Uterus (tissue), 4 donors: ENCODE measurements around the gene PTK7. TPM values are rescaled to one million over a fixed set of nuclear protein-coding genes. Genes with fewer than 3 reads are reported as not detected.

Source experiments
- DNase-seq, 2 donors: peaks; one replicate each; pipeline ENCODE4 v3.0.0-alpha.2; 2019 to 2020
- H3K27ac ChIP-seq, 2 donors: fragments of 200-600 bp; sonication (generic); 1 replicate in 1 of 2; 2 replicates in 1 of 2; pipeline ENCODE4 v1.5.1; 2016 to 2018
- H3K27me3 ChIP-seq, 2 donors: fragments of 200-600 bp; sonication (generic); one replicate each; pipeline ENCODE4 v1.5.1; 2018 to 2019; ENCODE audit warnings: control low read depth in 1 of 2
- H3K36me3 ChIP-seq, 2 donors: fragments of 200-600 bp; sonication (generic); one replicate each; pipeline ENCODE4 v1.5.1; 2019; ENCODE audit warnings: control low read depth in 1 of 2
- H3K4me1 ChIP-seq, 2 donors: fragments of 200-600 bp; sonication (generic); one replicate each; pipeline ENCODE4 v1.5.1; 2018 to 2019; ENCODE audit warnings: control low read depth in 1 of 2
- H3K4me3 ChIP-seq, 2 donors: fragments of 200-600 bp; sonication (generic); 1 replicate in 1 of 2; 2 replicates in 1 of 2; pipeline ENCODE4 v1.5.1; 2018 to 2019; ENCODE audit warnings: mild to moderate bottlenecking in 1 of 2
- H3K9me3 ChIP-seq, 2 donors: fragments of 200-600 bp; sonication (generic); one replicate each; pipeline ENCODE4 v1.5.1; 2019; ENCODE audit warnings: control low read depth in 1 of 2
- POLR2A ChIP-seq, 2 donors: fragments of 450-650 bp; IDR thresholded peaks; one replicate each; pipeline ENCODE4 v1.6.1; 2016; ENCODE audit warnings: antibody characterized with exemption in 2 of 2, mild to moderate bottlenecking in 1 of 2, moderate library complexity in 1 of 2
- intact Hi-C: fragments of 100-400 bp; cut with DNase I; formaldehyde crosslinking; loops from one replicate; pipeline ENCODE4 v1.15.1; 2023; ENCODE audit warnings: low total_unique reads
- total RNA-seq, 4 donors: library from RNA; depleted of rRNA in 3 of 4; stranded (reverse); fragments of >200 nt in 3 of 4; gene quantifications; one replicate each; pipeline versions ENCODE4 v1.1.0 to v1.2.4, GENCODE V29; 2014 to 2023
- TF ChIP-seq, protein P1 (sequence below), 4 experiments: fragments of 200-600 bp in 2 of 4; fragments of 450-650 bp in 2 of 4; sonication (generic) in 2 of 4; IDR thresholded peaks; one replicate each; pipeline ENCODE4 v1.5.1; 2016 to 2019; ENCODE audit warnings: antibody characterized with exemption in 4 of 4, mild to moderate bottlenecking in 2 of 4, moderate library complexity in 1 of 4
- donor health status: DM: yes; HTN: yes; CAD: no.

Gene PTK7
- total RNA-seq, 4 donors from 2014 or later: 53.8 to 247 (median 153) TPM

GRCh38 chr6:43062818-43063217, 13.3 kb upstream of the PTK7 start:
- intact Hi-C loops: no loop called here
- H3K4me3 ChIP-seq: no peak overlapping the region
- no peaks in the 10 kb centered on the region for H3K36me3 ChIP-seq
- H3K27ac ChIP-seq: no peak overlapping the region
- H3K9me3 ChIP-seq: no peaks in the 10 kb centered on the region
- TF ChIP-seq, protein P1, sequence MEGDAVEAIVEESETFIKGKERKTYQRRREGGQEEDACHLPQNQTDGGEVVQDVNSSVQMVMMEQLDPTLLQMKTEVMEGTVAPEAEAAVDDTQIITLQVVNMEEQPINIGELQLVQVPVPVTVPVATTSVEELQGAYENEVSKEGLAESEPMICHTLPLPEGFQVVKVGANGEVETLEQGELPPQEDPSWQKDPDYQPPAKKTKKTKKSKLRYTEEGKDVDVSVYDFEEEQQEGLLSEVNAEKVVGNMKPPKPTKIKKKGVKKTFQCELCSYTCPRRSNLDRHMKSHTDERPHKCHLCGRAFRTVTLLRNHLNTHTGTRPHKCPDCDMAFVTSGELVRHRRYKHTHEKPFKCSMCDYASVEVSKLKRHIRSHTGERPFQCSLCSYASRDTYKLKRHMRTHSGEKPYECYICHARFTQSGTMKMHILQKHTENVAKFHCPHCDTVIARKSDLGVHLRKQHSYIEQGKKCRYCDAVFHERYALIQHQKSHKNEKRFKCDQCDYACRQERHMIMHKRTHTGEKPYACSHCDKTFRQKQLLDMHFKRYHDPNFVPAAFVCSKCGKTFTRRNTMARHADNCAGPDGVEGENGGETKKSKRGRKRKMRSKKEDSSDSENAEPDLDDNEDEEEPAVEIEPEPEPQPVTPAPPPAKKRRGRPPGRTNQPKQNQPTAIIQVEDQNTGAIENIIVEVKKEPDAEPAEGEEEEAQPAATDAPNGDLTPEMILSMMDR (IDR thresholded peaks at IDR 0.05): no peak
- TF ChIP-seq POLR2A (IDR thresholded peaks at IDR 0.05): no peak
- DNase-seq: no peak
- peaks cover 9 to 10% of the 10 kb centered on the region in 2 donors for H3K4me1 ChIP-seq
- no peaks in the 10 kb centered on the region for H3K27me3 ChIP-seq

DNA sequence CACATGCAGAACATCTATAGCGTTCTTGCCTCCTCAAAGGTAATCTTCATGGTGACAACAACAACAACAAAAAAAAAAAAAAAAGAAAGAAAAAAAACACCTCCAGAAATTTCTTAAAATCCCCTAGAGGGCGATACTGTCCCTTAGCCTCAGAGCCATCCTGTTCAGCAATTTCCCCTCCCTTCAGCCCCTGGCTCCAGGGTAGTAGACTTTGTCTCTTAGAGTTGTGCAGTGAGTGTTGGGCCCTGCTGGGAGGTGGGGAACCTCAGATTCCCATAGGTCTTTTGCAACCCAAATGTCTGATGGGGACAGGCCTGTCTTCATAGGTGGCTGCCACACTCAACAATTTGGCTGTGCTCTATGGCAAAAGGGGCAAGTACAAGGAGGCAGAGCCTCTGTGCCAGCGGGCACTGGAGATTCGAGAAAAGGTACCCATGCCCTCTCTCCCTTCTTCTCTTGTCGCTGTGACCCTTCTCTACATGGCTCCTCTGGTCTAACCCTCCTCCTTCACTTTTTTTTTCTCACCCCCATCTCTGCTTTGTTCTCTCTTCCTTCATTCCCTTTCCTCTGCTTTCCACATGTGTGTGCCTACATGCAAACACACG, 6.0 kb upstream of the PTK7 start:
- DNase-seq: peak in 1 of 2 donors; percentile 46
- Histone ChIP-seq H3K36me3 (no peaks in the 10 kb centered on the region), H3K4me3 (no peak overlapping the region), H3K27ac (peak overlapping the region; percentile 55 to 94), H3K9me3 (no peaks in the 10 kb centered on the region), H3K27me3 (no peaks in the 10 kb centered on the region), H3K4me1 (peaks cover 0 to 4% of the 10 kb centered on the region in 2 donors)
- TF ChIP-seq, protein P1 (IDR thresholded peaks at IDR 0.05): peak; percentile 45 to 70 (median 58)
- no peak for TF ChIP-seq POLR2A (IDR thresholded peaks at IDR 0.05)
- intact Hi-C loops: loop anchor here (10.0 kb wide), 1 partner anchor 55 kb away; no protein-coding TSS in a partner anchor

DNA sequence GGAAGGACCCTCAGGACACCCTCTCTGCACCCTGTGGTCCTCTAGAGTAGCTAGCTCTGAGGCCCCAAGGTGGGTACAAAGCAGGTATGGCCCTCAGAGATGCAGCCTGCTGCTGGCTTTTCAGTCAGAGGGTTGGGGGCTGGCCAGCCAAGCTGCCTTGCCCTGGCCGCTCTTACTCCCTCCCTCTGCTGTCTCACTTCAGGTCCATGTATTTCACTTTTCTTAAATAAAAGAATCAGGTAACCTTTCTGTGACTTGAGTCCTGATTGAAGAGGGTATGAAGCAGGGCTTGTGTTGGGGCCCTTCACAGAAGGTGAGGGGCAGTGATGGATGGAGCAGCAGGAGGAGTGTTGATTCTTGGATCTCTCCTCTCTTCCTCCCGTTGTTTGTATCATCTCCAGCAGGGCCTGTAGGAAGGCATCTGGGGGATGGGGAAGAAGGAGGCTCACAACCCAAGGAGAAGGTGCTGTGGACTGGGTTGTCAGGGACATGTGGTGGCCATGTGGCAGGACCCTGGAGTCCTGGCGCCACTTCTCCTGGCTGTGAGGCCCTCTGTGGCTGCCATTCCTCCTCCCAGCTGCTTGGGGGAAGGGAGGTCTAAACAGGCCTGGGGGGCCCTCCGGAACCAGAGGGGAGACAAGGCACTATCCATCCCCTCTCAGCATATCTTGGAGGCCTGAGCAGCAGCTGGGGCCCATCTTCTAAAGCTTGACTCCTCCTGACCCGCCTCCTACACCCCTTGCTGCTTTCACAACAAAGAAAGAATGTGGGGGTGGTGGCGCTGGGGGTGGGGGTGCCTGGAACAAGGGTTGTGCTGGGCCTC, 1.1 kb upstream of the PTK7 start:
- H3K4me3 ChIP-seq: peak overlapping the region; percentile 69 to 80
- intact Hi-C loops: loop anchor here (10.0 kb wide), 1 partner anchor 50 kb away; no protein-coding TSS in a partner anchor

DNA sequence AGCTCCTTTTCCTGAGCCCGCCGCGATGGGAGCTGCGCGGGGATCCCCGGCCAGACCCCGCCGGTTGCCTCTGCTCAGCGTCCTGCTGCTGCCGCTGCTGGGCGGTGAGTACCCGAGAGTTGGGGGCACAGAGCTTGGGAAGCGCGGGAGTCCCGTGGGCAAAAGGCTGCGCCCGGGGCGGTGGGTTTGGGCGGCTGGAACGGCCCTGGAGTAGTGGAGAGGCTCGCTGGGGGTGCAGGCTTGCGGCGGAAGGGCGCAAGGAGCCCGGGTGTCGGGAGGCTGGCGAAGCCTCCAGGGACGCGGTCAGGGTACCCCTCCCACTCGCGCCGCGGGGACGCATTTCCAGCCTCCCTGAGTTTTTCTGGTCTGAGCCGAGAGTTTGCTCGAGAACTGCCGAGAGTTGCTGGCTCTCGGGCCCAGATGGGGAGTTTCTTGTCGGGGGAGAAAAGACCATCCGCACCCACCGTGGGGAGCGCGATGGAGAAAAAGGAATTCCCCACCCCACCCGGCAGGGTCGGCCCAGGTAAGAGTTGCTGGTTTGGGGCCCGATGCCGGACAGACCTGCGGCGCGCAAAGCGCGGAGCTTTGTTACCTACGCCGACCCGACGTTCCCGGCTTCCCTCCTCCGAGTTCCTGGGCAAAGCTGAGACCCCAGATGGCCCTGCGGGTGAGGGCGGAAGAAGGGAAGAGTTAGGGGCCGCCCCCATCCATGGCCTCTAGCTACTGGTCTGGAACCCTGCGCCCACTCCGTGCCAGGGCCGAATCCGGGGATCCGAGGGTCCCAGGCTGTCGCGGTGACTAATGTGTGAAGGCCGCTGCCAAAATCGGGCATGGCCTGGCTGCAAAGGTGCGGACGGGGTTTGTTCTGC, 584 bp downstream of the PTK7 start:
- DNase-seq: peak; percentile 47
- H3K4me1 ChIP-seq: peaks cover 0 to 4% of the 10 kb centered on the region in 2 donors
- H3K27ac ChIP-seq: peak overlapping the region; percentile 85 to 94
- no peak for TF ChIP-seq POLR2A (IDR thresholded peaks at IDR 0.05)
- TF ChIP-seq, protein P1 (IDR thresholded peaks at IDR 0.05): no peak
- peak overlapping the region; percentile 69 to 80 for H3K4me3 ChIP-seq
- intact Hi-C loops: loop anchor here (10.0 kb wide), 1 partner anchor 48 kb away; no protein-coding TSS in a partner anchor
- no peaks in the 10 kb centered on the region for H3K36me3 ChIP-seq
- H3K27me3 ChIP-seq: no peaks in the 10 kb centered on the region
- H3K9me3 ChIP-seq: no peaks in the 10 kb centered on the region

More for the DNA sequence above, 1.1 kb upstream of the PTK7 start:
- peak overlapping the region; percentile 85 to 94 for H3K27ac ChIP-seq
- H3K36me3 ChIP-seq: no peaks in the 10 kb centered on the region
- DNase-seq: peak; percentile 88 to 92
- TF ChIP-seq, protein P1 (IDR thresholded peaks at IDR 0.05): no peak
- no peak for TF ChIP-seq POLR2A (IDR thresholded peaks at IDR 0.05)
- H3K9me3 ChIP-seq: no peaks in the 10 kb centered on the region
- H3K27me3 ChIP-seq: no peaks in the 10 kb centered on the region
- H3K4me1 ChIP-seq: peaks cover 0 to 4% of the 10 kb centered on the region in 2 donors
